Measurements from ENCODE around the gene ROR1.

Gene ROR1

DNA sequence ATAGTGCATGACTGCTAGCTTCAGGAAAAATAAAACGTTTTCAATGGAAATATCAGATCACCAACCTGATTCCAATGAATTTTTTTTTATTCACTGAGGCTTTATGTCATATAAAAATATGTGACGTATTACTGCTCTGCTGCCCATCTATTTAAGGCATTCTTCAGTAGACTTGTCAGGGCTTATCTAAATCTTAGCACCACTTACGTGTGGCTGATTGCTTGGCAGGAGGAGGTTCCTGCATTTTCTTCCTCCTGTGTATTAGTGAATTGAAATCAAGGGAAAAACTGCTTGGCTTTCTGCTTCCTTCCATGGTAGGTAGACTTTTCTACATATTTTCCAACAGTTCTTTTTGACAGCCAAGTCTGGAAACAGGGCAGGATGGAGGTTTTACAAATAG is 80.3 kb downstream of the ROR1 start:
- TF ChIP-seq PPARA (CRISPR knock-in tag; IDR thresholded peaks at IDR 0.05; ENCODE audit: borderline replicate concordance) (no peak), ZNF565 (CRISPR knock-in tag; conservative IDR thresholded peaks at IDR 0.05; ENCODE audit: low read depth) (no peak), ZC3H10 (CRISPR knock-in tag; IDR thresholded peaks at IDR 0.05) (no peak)
- TF ChIP-seq, protein P1, sequence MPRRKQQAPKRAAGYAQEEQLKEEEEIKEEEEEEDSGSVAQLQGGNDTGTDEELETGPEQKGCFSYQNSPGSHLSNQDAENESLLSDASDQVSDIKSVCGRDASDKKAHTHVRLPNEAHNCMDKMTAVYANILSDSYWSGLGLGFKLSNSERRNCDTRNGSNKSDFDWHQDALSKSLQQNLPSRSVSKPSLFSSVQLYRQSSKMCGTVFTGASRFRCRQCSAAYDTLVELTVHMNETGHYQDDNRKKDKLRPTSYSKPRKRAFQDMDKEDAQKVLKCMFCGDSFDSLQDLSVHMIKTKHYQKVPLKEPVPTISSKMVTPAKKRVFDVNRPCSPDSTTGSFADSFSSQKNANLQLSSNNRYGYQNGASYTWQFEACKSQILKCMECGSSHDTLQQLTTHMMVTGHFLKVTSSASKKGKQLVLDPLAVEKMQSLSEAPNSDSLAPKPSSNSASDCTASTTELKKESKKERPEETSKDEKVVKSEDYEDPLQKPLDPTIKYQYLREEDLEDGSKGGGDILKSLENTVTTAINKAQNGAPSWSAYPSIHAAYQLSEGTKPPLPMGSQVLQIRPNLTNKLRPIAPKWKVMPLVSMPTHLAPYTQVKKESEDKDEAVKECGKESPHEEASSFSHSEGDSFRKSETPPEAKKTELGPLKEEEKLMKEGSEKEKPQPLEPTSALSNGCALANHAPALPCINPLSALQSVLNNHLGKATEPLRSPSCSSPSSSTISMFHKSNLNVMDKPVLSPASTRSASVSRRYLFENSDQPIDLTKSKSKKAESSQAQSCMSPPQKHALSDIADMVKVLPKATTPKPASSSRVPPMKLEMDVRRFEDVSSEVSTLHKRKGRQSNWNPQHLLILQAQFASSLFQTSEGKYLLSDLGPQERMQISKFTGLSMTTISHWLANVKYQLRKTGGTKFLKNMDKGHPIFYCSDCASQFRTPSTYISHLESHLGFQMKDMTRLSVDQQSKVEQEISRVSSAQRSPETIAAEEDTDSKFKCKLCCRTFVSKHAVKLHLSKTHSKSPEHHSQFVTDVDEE (CRISPR knock-in tag; IDR thresholded peaks at IDR 0.05), result no peak
- no peak for ATAC-seq

DNA sequence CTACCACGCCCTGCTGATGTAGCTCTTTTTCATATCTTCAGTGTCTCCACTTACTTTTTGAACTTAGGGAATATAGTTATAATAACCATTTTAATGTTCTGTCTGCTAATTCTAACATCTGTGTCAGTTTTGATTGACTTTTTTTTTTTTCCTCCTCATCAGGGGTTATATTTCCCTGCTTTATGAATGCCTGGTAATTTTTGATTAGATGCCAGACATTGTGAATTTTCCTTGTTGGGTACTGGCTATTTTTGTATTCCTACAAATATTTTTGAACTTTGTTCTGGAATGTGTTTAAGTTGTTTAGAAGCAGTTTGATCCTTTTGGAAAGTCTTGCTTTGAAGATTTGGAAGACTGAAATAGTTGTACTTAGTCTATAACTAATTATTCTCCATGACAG is 82.1 kb downstream of the ROR1 start:
- TF ChIP-seq ZFP3 (CRISPR knock-in tag; IDR thresholded peaks at IDR 0.05) (no peak), SNAI2 (CRISPR knock-in tag; IDR thresholded peaks at IDR 0.05) (no peak), RARB (CRISPR knock-in tag; IDR thresholded peaks at IDR 0.05) (no peak)
- TF ChIP-seq, protein P2, sequence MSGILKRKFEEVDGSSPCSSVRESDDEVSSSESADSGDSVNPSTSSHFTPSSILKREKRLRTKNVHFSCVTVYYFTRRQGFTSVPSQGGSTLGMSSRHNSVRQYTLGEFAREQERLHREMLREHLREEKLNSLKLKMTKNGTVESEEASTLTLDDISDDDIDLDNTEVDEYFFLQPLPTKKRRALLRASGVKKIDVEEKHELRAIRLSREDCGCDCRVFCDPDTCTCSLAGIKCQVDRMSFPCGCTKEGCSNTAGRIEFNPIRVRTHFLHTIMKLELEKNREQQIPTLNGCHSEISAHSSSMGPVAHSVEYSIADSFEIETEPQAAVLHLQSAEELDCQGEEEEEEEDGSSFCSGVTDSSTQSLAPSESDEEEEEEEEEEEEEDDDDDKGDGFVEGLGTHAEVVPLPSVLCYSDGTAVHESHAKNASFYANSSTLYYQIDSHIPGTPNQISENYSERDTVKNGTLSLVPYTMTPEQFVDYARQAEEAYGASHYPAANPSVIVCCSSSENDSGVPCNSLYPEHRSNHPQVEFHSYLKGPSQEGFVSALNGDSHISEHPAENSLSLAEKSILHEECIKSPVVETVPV (CRISPR knock-in tag; IDR thresholded peaks at IDR 0.05), result no peak
- ATAC-seq, result no peak

DNA sequence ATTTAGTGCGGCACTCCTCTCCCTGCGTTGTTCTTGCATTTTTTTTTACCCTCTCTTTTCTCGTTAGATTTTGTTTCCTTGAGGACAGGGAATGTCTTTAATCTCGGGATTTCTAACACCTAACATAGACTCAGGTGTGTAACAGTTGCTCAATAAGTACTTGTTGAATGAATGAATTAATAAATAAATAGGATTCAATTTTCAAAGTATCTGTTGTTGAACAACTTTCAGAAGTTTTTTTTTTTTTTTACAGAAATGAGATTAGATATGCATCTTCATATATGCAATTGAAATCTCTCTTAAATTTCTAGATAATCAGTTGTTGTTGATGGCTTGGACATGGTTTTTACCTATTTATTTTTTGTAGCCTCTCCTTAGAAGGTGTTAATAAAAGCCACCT is 83.1 kb downstream of the ROR1 start:
- no peak for ATAC-seq
- no peak for TF ChIP-seq TCF4 (CRISPR knock-in tag; IDR thresholded peaks at IDR 0.05; ENCODE audit: borderline replicate concordance)
- no peak for TF ChIP-seq ZNF70 (CRISPR knock-in tag; IDR thresholded peaks at IDR 0.05)
- TF ChIP-seq TOX (CRISPR knock-in tag; IDR thresholded peaks at IDR 0.05; ENCODE audit: borderline replicate concordance), result no peak
- TF ChIP-seq, protein P1 (CRISPR knock-in tag; IDR thresholded peaks at IDR 0.05), result no peak
- no peak for TF ChIP-seq ZFP30 (CRISPR knock-in tag; IDR thresholded peaks at IDR 0.05)
- TF ChIP-seq, protein P3, sequence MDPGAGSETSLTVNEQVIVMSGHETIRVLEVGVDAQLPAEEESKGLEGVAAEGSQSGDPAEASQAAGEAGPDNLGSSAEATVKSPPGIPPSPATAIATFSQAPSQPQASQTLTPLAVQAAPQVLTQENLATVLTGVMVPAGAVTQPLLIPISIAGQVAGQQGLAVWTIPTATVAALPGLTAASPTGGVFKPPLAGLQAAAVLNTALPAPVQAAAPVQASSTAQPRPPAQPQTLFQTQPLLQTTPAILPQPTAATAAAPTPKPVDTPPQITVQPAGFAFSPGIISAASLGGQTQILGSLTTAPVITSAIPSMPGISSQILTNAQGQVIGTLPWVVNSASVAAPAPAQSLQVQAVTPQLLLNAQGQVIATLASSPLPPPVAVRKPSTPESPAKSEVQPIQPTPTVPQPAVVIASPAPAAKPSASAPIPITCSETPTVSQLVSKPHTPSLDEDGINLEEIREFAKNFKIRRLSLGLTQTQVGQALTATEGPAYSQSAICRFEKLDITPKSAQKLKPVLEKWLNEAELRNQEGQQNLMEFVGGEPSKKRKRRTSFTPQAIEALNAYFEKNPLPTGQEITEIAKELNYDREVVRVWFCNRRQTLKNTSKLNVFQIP (CRISPR knock-in tag; IDR thresholded peaks at IDR 0.05; ENCODE audit: borderline replicate concordance, low read depth), result no peak
- TF ChIP-seq, protein P2 (CRISPR knock-in tag; IDR thresholded peaks at IDR 0.05), result no peak
- TF ChIP-seq SNAI2 (CRISPR knock-in tag; IDR thresholded peaks at IDR 0.05), result no peak
- no peak for TF ChIP-seq ZC3H10 (CRISPR knock-in tag; IDR thresholded peaks at IDR 0.05)
- no peak for TF ChIP-seq GLIS3 (CRISPR knock-in tag; IDR thresholded peaks at IDR 0.05)
- TF ChIP-seq, protein P4, sequence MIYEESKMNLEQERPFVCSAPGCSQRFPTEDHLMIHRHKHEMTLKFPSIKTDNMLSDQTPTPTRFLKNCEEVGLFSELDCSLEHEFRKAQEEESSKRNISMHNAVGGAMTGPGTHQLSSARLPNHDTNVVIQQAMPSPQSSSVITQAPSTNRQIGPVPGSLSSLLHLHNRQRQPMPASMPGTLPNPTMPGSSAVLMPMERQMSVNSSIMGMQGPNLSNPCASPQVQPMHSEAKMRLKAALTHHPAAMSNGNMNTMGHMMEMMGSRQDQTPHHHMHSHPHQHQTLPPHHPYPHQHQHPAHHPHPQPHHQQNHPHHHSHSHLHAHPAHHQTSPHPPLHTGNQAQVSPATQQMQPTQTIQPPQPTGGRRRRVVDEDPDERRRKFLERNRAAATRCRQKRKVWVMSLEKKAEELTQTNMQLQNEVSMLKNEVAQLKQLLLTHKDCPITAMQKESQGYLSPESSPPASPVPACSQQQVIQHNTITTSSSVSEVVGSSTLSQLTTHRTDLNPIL (CRISPR knock-in tag; IDR thresholded peaks at IDR 0.05; ENCODE audit: low read depth), result no peak
- no peak for TF ChIP-seq PPARA (CRISPR knock-in tag; IDR thresholded peaks at IDR 0.05; ENCODE audit: borderline replicate concordance)
- TF ChIP-seq CSDC2 (CRISPR knock-in tag; IDR thresholded peaks at IDR 0.05), result no peak

Data from SK-N-SH treated with all-trans-retinoic acid at 6 μM for 48 hours (cell line).